Neural crest cell (in vitro differentiated cells): ENCODE data around the gene TMSB10. TPM values are rescaled to one million over a fixed set of nuclear protein-coding genes. Genes with fewer than 3 reads are reported as not detected.
A peak's percentile ranks its signal among the peaks of the same experiment; 100 is the strongest.

Experiments
- DNase-seq: peaks from one replicate; pipeline ENCODE4 v3.0.0; 2021; ENCODE audit warnings: low read depth, mixed read lengths, low spot score
- H3K27ac Mint-ChIP-seq: one replicate; pipeline ENCODE4 v1.8.0; 2021; ENCODE audit warnings: mild to moderate bottlenecking, mixed read lengths; ENCODE audit not compliant: unreplicated experiment
- H3K27me3 Mint-ChIP-seq: 2 replicates; pipeline ENCODE4 v1.8.0; 2021; ENCODE audit warnings: low read depth, mild to moderate bottlenecking, mixed read lengths
- H3K36me3 Mint-ChIP-seq: 2 replicates; pipeline ENCODE4 v1.8.0; 2021; ENCODE audit warnings: low read depth, mild to moderate bottlenecking, mixed read lengths
- H3K4me1 Mint-ChIP-seq: 2 replicates; pipeline ENCODE4 v1.8.0; 2021; ENCODE audit warnings: mixed read lengths
- H3K4me3 Mint-ChIP-seq: one replicate; pipeline ENCODE4 v1.8.0; 2021; ENCODE audit warnings: mild to moderate bottlenecking, mixed read lengths
- H3K9me3 Mint-ChIP-seq: 2 replicates; pipeline ENCODE4 v1.8.0; 2021; ENCODE audit warnings: mixed read lengths
- long read RNA-seq: library from polyadenylated mRNA; unstranded; transcript quantifications from one replicate; pipeline ENCODE4 v2.0.0, GENCODE V29; 2020
- total RNA-seq: library from RNA; stranded (reverse); gene quantifications from 2 replicates; pipeline ENCODE4 v1.2.1, GENCODE V29; 2021
- TF ChIP-seq, protein P1 (sequence below): fragments of 200-600 bp; sonication (generic); conservative IDR thresholded peaks from 2 replicates; pipeline ENCODE4 v1.5.0; 2021; ENCODE audit warnings: antibody characterized with exemption, mild to moderate bottlenecking

TMSB10 gene
- total RNA-seq, result 1,431 and 1,563 TPM in 2 replicates
- long read RNA-seq, transcript TMSB10-201 (3 exons, 496 nt), result major isoform, 1,134 of 1,162 reads
- long read RNA-seq, partial matches to known transcripts, result 25 of 1,162 reads
- long read RNA-seq, other reads (novel, unspliced or antisense), result 3 of 1,162 reads

DNA sequence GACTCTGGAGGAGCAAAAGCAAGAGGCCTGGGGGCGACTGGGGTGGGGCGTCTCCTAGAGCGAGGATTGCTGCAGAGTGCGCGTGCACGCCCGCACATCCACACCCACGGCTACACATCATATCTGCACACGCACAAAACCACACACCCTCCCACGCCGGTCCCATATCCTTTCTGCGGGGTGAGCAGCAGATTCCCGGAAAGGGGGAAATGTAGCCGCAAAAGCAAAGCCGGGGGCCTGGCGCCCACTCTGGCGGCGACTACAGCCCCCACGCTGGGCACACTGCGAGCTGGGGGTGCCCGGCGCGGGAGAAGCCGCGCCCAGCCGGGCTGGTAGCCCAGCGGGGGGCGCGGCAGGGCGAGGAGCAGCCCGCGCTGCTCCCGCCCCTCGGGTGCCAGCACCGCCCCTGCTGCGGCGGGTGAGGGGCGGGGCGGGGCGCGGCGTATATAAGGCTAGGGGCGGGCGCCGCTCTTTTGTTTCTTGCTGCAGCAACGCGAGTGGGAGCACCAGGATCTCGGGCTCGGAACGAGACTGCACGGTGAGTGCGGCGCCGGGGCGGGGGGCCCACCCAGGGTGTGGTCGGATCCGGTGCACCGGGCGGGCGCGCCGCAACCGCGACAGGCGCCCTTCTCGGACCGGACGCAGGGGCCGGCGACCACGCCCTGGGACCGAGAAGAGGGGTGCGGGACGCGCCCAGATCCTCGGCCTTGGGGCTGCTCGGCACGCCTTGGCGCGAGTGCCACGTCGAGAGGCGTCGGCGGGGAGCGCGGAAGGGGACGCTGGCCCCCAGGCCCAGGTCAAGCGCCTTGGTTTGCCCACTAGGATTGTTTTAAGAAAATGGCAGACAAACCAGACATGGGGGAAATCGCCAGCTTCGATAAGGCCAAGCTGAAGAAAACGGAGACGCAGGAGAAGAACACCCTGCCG, at the start of gene TMSB10:
TMSB10 (plus strand) TSS at position 476 of the 927 bp plus-strand sequence.
- peak; percentile 83 for DNase-seq
- H3K27ac Mint-ChIP-seq, result peak within 1 kb of the TSS; percentile 93
- peaks cover 31% of the 10 kb centered on the region for H3K4me1 Mint-ChIP-seq
- TF ChIP-seq, protein P1, sequence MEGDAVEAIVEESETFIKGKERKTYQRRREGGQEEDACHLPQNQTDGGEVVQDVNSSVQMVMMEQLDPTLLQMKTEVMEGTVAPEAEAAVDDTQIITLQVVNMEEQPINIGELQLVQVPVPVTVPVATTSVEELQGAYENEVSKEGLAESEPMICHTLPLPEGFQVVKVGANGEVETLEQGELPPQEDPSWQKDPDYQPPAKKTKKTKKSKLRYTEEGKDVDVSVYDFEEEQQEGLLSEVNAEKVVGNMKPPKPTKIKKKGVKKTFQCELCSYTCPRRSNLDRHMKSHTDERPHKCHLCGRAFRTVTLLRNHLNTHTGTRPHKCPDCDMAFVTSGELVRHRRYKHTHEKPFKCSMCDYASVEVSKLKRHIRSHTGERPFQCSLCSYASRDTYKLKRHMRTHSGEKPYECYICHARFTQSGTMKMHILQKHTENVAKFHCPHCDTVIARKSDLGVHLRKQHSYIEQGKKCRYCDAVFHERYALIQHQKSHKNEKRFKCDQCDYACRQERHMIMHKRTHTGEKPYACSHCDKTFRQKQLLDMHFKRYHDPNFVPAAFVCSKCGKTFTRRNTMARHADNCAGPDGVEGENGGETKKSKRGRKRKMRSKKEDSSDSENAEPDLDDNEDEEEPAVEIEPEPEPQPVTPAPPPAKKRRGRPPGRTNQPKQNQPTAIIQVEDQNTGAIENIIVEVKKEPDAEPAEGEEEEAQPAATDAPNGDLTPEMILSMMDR, result no peak
- peaks cover 13% of the 10 kb centered on the region for H3K9me3 Mint-ChIP-seq
- H3K27me3 Mint-ChIP-seq, result peaks cover 14% of the 10 kb centered on the region
- H3K36me3 Mint-ChIP-seq, result peaks cover 33% of the 10 kb centered on the region
- peak within 1 kb of the TSS; percentile 91 for H3K4me3 Mint-ChIP-seq

DNA sequence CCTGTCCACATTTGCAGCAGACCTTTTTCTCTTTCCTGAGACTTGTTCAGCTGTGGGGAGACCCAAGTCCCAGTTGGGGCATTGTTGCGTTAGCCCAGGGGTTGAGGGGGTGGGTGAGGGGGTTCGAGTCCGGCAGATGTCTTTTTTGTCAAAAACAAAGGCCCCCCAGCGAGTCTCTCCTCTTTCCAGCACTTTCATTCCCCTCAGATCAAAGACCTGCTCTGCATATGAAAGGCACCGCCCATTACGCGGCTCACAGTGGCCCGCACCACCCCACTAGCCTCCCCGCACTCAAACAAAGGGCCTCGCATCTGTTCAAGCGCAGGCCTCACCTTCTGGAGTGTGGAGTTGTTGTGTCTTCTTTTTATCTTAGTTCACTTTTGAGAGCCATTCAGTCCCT, 49.7 kb upstream of the TMSB10 start:
- TF ChIP-seq, protein P1, result no peak
- peaks cover 15% of the 10 kb centered on the region for H3K27me3 Mint-ChIP-seq
- no peak for DNase-seq

DNA sequence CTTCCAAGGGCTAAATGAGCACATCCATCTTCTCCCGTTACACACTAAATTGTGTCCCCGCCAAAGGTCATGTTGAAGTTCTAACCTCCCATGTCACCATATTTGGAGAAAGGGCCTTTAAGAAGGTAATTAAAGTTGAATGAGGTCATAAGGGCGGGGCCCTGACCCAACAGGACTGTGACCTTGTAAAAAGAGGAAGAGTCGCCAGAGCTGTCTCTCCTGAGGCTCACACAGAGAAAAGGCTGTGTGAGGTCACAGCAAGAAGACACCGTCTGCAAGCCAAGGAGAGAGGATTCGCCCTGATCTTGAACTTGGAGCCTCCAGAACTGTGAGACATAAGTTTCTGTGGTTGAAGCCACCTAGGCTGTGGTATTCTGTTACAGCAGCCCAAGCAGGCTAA, 48.7 kb upstream of the TMSB10 start:
- TF ChIP-seq, protein P1, result no peak
- Mint-ChIP-seq H3K27ac (no peak overlapping the region), H3K4me1 (peaks cover 21% of the 10 kb centered on the region), H3K9me3 (peaks cover 3% of the 10 kb centered on the region), H3K27me3 (peaks cover 15% of the 10 kb centered on the region), H3K36me3 (no peaks in the 10 kb centered on the region), H3K4me3 (no peak overlapping the region)
- no peak for DNase-seq

More for the DNA sequence above, 49.7 kb upstream of the TMSB10 start:
- Mint-ChIP-seq H3K36me3 (no peaks in the 10 kb centered on the region), H3K9me3 (peaks cover 3% of the 10 kb centered on the region), H3K4me3 (no peak overlapping the region), H3K27ac (no peak overlapping the region), H3K4me1 (peaks cover 21% of the 10 kb centered on the region)

DNA sequence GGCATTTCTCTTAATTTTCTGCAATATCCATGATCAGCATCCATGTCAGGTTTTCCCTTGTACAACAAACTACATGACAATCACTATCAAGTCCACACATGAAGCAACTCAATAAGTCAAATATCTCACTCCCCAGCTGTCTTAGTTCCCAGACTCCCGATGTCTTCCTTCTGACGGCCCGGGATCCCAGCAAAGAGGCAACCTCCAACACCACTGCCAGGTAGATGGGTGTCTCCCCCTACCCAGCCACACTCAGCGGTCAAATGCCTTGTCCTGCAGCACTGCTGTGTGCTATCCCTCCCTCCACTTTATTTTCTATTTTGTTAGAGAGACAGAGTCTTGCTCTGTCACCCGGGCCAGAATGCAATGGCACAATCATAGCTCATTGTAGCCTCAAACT, 47.9 kb upstream of the TMSB10 start:
- H3K27ac Mint-ChIP-seq, result no peak overlapping the region
- no peaks in the 10 kb centered on the region for H3K36me3 Mint-ChIP-seq
- peaks cover 15% of the 10 kb centered on the region for H3K27me3 Mint-ChIP-seq
- TF ChIP-seq, protein P1, result no peak
- H3K9me3 Mint-ChIP-seq, result peaks cover 3% of the 10 kb centered on the region
- peaks cover 21% of the 10 kb centered on the region for H3K4me1 Mint-ChIP-seq
- no peak overlapping the region for H3K4me3 Mint-ChIP-seq
- DNase-seq, result no peak

DNA sequence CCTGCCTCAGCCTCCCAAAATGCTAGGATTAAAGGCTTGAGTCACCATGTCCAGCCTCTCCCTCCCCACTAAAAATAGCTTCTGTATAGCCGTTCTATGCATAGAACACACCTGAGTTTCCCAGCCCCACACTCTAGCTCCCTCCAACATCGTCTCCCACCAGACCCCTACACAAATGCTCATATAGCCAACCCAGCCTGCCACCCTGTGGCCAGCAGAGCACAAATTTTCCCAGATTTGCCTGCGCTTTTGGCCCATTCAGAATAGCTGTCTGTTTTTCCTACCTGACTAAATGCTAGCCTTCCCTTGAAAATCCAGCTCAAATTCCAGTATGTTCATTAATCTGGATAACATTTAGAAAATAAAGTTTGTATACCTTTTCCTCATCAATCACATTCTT, 47.3 kb upstream of the TMSB10 start:
- Mint-ChIP-seq H3K4me1 (peaks cover 21% of the 10 kb centered on the region), H3K27me3 (peaks cover 15% of the 10 kb centered on the region), H3K4me3 (no peak overlapping the region), H3K9me3 (peaks cover 3% of the 10 kb centered on the region), H3K36me3 (no peaks in the 10 kb centered on the region), H3K27ac (no peak overlapping the region)
- TF ChIP-seq, protein P1, result no peak
- no peak for DNase-seq
